KOPT-K1 (cell line): ENCODE data around the gene MAP3K20.

Experiments
- H3K27ac ChIP-seq: fragments of 200-600 bp; sonication (generic); 2 replicates; pipeline ENCODE4 v1.5.1; 2016; ENCODE audit warnings: antibody characterized with exemption, mild to moderate bottlenecking, low read depth, low read length; ENCODE audit not compliant: poor library complexity, severe bottlenecking
- H3K36me3 ChIP-seq: fragments of 200-600 bp; sonication (generic); 2 replicates; pipeline ENCODE4 v1.5.1; 2017; ENCODE audit warnings: antibody characterized with exemption, mild to moderate bottlenecking, low read length, moderate library complexity; ENCODE audit not compliant: insufficient read depth
- H3K9me3 ChIP-seq: fragments of 200-600 bp; sonication (generic); 2 replicates; pipeline ENCODE4 v1.5.1; 2017; ENCODE audit warnings: antibody characterized with exemption, low read length, mild to moderate bottlenecking; ENCODE audit not compliant: insufficient read depth, poor library complexity, severe bottlenecking

Gene MAP3K20

GRCh38 chr2:173043897-173044519 is 31.6 kb upstream of the MAP3K20 start:
- no peaks in the 10 kb centered on the region for H3K9me3 ChIP-seq
- no peaks in the 10 kb centered on the region for H3K36me3 ChIP-seq
- H3K27ac ChIP-seq = no peak overlapping the region

GRCh38 chr2:173044686-173045085 is 31.0 kb upstream of the MAP3K20 start:
- no peaks in the 10 kb centered on the region for H3K9me3 ChIP-seq
- no peak overlapping the region for H3K27ac ChIP-seq

GRCh38 chr2:173045181-173045580 is 30.5 kb upstream of the MAP3K20 start:
- H3K9me3 ChIP-seq = no peaks in the 10 kb centered on the region
- no peaks in the 10 kb centered on the region for H3K36me3 ChIP-seq
- no peak overlapping the region for H3K27ac ChIP-seq

More at GRCh38 chr2:173044686-173045085, 31.0 kb upstream of the MAP3K20 start:
- H3K36me3 ChIP-seq = no peaks in the 10 kb centered on the region

- no peaks in the 10 kb centered on the region for H3K9me3 ChIP-seq
- H3K27ac ChIP-seq = no peak overlapping the region
Observed at GRCh38 chr2:173048522-173048896, 27.1 kb upstream of the MAP3K20 start.

GRCh38 chr2:173048897-173049661 is 26.6 kb upstream of the MAP3K20 start:
- no peaks in the 10 kb centered on the region for H3K36me3 ChIP-seq
- no peaks in the 10 kb centered on the region for H3K9me3 ChIP-seq
- H3K27ac ChIP-seq = no peak overlapping the region

More at GRCh38 chr2:173048522-173048896, 27.1 kb upstream of the MAP3K20 start:
- no peaks in the 10 kb centered on the region for H3K36me3 ChIP-seq

GRCh38 chr2:173049831-173050230 is 25.8 kb upstream of the MAP3K20 start:
- no peaks in the 10 kb centered on the region for H3K36me3 ChIP-seq
- no peaks in the 10 kb centered on the region for H3K9me3 ChIP-seq
- H3K27ac ChIP-seq = no peak overlapping the region

GRCh38 chr2:173050684-173051083 is 25.0 kb upstream of the MAP3K20 start:
- Histone ChIP-seq H3K36me3 (no peaks in the 10 kb centered on the region), H3K9me3 (no peaks in the 10 kb centered on the region), H3K27ac (no peak overlapping the region)

GRCh38 chr2:173051463-173052215 is 24.0 kb upstream of the MAP3K20 start:
- H3K9me3 ChIP-seq = no peaks in the 10 kb centered on the region
- H3K27ac ChIP-seq = no peak overlapping the region
- H3K36me3 ChIP-seq = no peaks in the 10 kb centered on the region

GRCh38 chr2:173053043-173053699 is 22.5 kb upstream of the MAP3K20 start:
- Histone ChIP-seq H3K36me3 (no peaks in the 10 kb centered on the region), H3K27ac (no peak overlapping the region), H3K9me3 (no peaks in the 10 kb centered on the region)

GRCh38 chr2:173054466-173054865 is 21.2 kb upstream of the MAP3K20 start:
- H3K27ac ChIP-seq = no peak overlapping the region
- no peaks in the 10 kb centered on the region for H3K36me3 ChIP-seq

GRCh38 chr2:173056705-173057364 is 18.8 kb upstream of the MAP3K20 start:
- Histone ChIP-seq H3K9me3 (no peaks in the 10 kb centered on the region), H3K27ac (no peak overlapping the region), H3K36me3 (no peaks in the 10 kb centered on the region)

More at GRCh38 chr2:173054466-173054865, 21.2 kb upstream of the MAP3K20 start:
- H3K9me3 ChIP-seq = no peaks in the 10 kb centered on the region

- no peaks in the 10 kb centered on the region for H3K36me3 ChIP-seq
- H3K27ac ChIP-seq = no peak overlapping the region
- no peaks in the 10 kb centered on the region for H3K9me3 ChIP-seq
Observed at GRCh38 chr2:173058097-173058496, 17.5 kb upstream of the MAP3K20 start.

GRCh38 chr2:173058673-173059072 is 17.0 kb upstream of the MAP3K20 start:
- no peak overlapping the region for H3K27ac ChIP-seq
- H3K9me3 ChIP-seq = no peaks in the 10 kb centered on the region
- H3K36me3 ChIP-seq = no peaks in the 10 kb centered on the region

GRCh38 chr2:173059292-173059691 is 16.4 kb upstream of the MAP3K20 start:
- Histone ChIP-seq H3K27ac (no peak overlapping the region), H3K9me3 (no peaks in the 10 kb centered on the region)

More at GRCh38 chr2:173059292-173059691, 16.4 kb upstream of the MAP3K20 start:
- no peaks in the 10 kb centered on the region for H3K36me3 ChIP-seq
